Measurements from ENCODE around the gene NAP1L1.
"Not testable (repeated sequence)": the region's sequence is repeated elsewhere in the genome, so short reads cannot be mapped to it uniquely, and the experiment has no call there.

Gene NAP1L1

GRCh38 chr12:76018672-76019071, 65.8 kb downstream of the NAP1L1 start:
- DNase-seq, result no peak

GRCh38 chr12:76018111-76018510, 66.4 kb downstream of the NAP1L1 start:
- DNase-seq, result no peak

GRCh38 chr12:76014007-76014406, 70.5 kb downstream of the NAP1L1 start:
- no peak for DNase-seq

GRCh38 chr12:76013603-76014002, 70.9 kb downstream of the NAP1L1 start:
- DNase-seq, result no peak

- no peak for DNase-seq
These were observed 71.8 kb downstream of the NAP1L1 start for GRCh38 chr12:76012644-76013043.

- DNase-seq, result no peak
These were observed 73.6 kb downstream of the NAP1L1 start for GRCh38 chr12:76010732-76011458.

- no peak for DNase-seq
These were observed 76.1 kb downstream of the NAP1L1 start for GRCh38 chr12:76008428-76008827.

GRCh38 chr12:76007640-76008039, 76.8 kb downstream of the NAP1L1 start:
- DNase-seq, result no peak

- DNase-seq, result peak; percentile 56 to 71
These were observed 78.2 kb downstream of the NAP1L1 start for GRCh38 chr12:76006028-76006925.

GRCh38 chr12:76003355-76003638, 81.2 kb downstream of the NAP1L1 start:
- no peak for DNase-seq

GRCh38 chr12:76002598-76003354, 81.7 kb downstream of the NAP1L1 start:
- DNase-seq, result no peak

- no peak for DNase-seq
These were observed 86.0 kb downstream of the NAP1L1 start for GRCh38 chr12:75998292-75999063.

GRCh38 chr12:75997658-75998057, 86.8 kb downstream of the NAP1L1 start:
- DNase-seq, result no peak

GRCh38 chr12:75996861-75997447, 87.5 kb downstream of the NAP1L1 start:
- DNase-seq, result no peak

- DNase-seq, result peak in 1 of 2 experiments; percentile 8
These were observed 88.8 kb downstream of the NAP1L1 start for GRCh38 chr12:75995691-75996090.

GRCh38 chr12:75994069-75994740, 90.3 kb downstream of the NAP1L1 start:
- DNase-seq, result no peak

GRCh38 chr12:75991753-75992152, 92.7 kb downstream of the NAP1L1 start:
- DNase-seq, result no peak

GRCh38 chr12:75990189-75990912, 94.1 kb downstream of the NAP1L1 start:
- no peak for DNase-seq

- not testable (repeated sequence) for DNase-seq
These were observed 96.8 kb downstream of the NAP1L1 start for GRCh38 chr12:75987709-75988108.
